GM19463 (cell line): ENCODE measurements around the gene PCDHGA4.
"Not testable (repeated sequence)": the region's sequence is repeated elsewhere in the genome, so short reads cannot be mapped to it uniquely, and the experiment has no call there.

Experiments
- ATAC-seq: cut with Tn5 transposase; IDR thresholded peaks from one replicate; pipeline ENCODE4 v1.9.1; 2021; ENCODE audit warnings: mild to moderate bottlenecking, moderate library complexity; ENCODE audit not compliant: unreplicated experiment

The PCDHGA4 gene

DNA sequence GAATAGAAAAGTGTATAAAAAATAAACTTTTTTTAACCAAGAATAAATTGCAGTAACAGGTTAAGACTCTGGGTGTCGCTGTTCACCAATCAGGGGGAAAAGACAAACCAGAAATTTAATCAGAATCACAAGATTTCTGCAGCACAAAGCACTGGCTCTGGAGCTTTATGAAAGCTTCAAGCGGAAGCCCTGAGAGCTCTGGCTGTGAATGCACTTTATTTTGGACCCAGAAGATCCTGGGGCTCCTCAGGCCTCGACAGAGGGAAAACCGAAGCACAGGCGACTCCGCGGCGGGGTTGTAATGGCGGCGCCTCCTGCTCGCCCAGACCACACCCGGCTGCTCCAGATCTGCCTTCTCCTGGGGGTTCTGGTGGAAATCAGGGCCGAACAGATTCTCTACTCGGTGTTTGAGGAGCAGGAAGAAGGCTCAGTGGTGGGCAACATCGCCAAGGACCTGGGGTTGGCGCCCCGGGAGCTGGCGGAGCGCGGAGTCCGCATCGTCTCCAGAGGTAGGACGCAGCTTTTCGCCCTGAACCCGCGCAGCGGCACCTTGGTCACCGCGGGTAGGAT, at the start of gene PCDHGA4:
Gene PCDHGA4 (plus strand): TSS at position 122 of the 570 bp plus-strand sequence. CDS start 87 bp downstream, at position 209.
- ATAC-seq: no peak

DNA sequence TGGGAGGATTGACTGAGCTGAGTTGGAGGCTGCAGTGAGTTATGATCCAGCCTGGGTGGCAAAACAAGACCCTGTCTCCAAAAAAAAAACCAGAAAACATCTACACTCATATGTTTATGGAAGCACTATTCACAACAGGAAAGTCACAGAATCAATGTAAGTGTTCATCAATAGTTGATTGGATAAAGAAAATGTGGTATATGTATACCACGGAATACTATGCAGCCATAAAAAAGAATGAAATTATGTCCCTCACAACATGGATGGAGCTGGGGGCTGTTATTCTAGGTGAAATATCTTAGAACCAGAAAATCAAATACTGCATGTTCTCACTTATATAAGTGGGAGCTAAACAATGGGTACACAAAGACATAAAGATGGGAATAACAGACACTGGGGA, 48.2 kb upstream of the PCDHGA4 start:
- no peak for ATAC-seq

DNA sequence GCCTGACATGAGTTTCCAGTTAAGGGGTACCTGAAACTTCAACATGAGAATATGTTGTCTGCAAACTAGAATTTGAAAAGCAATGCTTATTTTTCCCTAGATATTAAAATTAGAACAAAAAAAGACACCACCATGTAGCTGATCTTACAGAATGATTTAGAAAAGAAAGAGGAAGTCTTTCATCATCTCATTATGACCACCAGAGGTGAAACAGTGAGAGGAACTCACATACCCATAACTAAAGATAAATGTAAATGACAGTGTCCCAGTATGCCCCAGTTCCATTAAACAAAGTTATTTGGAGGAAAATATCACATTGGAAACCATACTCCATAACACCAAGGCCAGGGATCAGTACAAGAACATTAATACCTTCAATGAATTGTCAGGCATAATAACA, 41.1 kb upstream of the PCDHGA4 start:
- no peak for ATAC-seq

DNA sequence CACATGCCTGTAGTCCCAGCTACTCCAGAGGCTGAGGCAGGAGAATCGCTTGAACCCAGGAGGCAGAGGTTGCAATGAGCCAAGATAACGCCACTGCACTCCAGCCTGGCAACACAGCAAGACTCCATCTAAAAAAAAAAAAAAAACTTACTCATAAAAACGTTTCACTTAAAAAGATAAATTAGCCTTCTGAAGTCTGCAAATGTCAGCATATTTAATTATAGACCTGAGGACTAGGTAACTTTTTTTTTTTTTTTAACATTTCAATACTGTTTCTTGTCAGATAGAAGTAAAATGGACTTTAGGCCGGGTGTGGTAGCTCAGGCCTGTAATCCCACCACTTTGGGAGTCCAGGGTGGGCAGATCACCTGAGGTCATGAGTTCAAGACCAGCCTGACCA, 37.9 kb upstream of the PCDHGA4 start:
- ATAC-seq: not testable (repeated sequence)

DNA sequence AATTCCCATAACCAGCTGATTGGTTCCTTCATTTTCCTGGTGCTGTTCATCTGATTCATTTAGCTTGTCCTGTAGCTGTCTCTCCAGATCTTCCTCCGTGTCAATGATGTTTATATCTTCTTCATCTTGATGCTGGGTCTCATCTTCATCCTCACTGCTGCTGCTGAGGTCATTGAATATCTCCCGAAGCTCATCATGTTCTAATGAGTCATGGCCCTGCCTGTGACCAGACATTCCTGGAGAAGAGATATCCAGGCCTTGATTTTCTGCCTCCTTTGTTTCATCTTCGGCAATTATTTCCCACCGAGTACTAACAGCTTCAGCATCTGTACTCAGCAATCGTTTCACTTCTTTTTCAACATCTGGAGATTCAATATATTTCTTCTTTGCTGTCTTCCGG, 35.6 kb upstream of the PCDHGA4 start:
- no peak for ATAC-seq

DNA sequence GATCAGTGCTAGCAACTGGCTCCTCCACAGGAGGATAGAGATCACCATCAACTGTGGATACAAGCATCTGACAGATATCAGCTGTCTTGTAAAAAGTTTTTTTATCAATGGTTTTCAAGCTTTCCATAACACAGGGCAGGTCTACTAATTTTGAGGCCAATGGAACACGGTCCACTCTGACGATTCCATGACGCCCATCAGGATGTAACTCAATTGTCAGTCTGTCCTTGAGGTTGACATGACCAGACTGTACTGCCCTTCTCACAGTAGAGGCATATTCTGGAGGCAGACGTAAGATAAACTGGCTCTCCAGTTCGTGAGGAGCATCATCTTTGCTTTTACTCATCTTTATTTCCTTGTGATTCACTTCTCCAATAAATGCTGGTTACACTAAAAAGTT, 35.1 kb upstream of the PCDHGA4 start:
- no peak for ATAC-seq

DNA sequence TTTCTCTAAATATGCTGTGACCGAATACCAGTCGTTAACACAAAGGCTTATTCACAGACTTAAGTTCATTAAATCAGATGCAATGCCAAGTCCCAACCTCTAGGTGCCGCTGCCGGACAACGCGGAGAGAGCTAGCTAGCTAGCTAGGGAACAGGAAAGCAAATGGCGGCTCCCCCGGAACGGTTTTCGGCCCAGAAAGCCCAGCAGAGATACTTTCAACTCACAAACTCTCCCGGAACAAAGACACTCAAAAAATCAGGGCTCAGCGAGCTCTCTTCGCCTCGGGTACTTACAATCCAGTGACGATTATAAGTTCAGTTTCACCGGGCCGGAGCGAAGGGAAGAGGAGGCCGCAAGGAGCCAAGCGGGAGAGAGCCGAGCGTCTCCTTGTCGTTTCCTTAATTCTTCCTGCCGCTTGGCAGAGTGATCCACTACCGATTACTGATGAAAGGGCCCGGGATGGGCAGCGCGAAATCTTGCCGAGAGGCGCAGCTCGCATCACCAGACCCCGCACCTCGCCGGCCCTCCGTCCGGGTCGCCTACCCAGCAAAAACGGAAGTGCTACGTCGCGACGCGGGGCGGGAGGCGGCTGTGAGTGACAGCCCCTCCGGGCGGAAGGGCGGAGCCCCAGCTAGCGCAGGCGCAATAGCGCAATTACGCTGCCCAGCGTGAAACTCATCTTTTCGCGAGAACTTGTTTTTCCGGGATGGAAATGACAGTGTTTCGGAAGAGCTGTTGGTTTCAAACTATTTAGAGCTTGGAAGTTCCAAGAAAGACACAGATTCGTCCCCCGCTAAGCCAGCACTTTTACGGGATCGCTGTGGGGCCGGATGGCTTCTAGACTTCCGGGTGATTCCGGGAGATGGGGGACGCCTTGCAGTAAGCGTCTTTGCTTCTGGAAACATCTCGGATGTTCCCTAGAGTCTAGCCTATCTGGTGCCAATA, 34.3 kb upstream of the PCDHGA4 start, which contains the start of gene TAF7:
Gene TAF7 (minus strand): TSS at position 560 of the 945 bp plus-strand sequence. CDS start 740 bp downstream, outside the sequence.
- peak; percentile 96 for ATAC-seq

DNA sequence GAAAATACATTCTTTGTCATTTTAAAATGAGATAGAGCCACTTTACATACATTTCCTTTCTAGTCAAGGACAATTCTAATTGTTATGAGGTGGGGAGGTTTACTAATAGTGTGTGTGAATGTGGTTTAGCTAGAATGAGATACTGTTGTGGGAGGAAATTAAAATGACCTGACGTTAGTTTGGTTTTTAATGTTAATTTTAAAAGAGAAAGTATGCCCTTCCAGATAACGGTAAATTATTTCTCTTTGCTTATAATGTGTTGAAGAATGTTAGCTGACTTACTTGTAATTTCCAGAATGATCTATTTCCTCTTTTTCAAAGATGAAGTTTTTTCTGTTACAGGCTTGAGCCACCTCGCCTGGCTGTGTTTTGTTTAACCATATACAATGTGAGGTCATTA, 32.6 kb upstream of the PCDHGA4 start:
- no peak for ATAC-seq

DNA sequence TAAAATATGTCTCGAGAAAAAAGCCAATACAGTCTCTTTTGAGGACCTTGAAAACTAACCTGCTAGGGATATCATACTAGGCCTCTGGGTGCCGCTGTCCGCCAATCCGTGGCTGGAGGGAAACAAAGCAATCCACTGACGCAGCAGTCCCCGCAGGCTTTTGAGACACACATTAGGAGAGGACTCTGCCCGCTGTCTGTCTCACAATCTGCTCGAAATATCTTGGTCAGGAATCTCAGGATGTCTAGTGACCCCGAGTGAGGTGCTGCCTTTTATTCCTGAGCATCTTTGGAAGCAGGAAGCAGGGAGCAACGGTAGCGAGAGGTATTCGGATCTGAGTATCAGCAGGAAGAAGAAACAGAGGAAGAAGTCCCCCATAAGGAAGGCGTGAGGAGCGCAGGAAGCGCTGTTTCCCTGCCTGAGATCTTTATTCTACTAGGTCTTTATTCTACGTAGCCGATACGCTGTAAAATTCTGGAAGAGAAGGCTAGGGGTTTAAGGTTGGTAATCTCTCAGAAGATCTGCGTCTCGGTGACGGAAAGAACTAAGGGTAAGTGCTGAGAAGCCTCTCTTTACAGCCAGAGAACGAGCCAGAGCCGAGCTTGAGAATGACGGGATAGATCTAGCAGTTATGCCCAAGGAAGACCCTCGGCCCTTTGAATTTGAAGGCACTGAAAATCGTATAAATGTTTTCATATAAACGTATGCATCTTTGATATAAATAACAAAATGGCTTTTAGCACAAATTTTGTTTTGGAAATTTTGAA, 28.6 kb upstream of the PCDHGA4 start:
- peak; percentile 95 for ATAC-seq

DNA sequence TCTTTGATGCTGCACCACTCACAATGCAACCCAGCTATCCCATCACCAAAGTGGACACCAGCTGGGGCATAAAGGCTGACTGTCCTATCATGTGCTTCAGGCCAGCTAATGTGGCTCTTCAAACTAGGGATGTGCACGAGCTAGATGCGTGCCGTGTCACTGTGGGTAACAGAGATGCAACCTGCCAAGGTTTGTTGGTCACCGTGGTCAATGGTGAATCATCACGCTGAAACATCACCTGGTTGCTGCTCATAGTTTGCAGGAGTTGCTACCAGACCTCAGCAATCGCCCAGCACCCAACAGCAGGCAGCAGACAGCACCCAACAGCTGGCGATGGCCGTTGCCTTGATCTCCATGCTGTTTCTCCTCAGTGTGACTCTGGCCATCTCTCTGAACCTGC, 26.6 kb upstream of the PCDHGA4 start:
- ATAC-seq: no peak

DNA sequence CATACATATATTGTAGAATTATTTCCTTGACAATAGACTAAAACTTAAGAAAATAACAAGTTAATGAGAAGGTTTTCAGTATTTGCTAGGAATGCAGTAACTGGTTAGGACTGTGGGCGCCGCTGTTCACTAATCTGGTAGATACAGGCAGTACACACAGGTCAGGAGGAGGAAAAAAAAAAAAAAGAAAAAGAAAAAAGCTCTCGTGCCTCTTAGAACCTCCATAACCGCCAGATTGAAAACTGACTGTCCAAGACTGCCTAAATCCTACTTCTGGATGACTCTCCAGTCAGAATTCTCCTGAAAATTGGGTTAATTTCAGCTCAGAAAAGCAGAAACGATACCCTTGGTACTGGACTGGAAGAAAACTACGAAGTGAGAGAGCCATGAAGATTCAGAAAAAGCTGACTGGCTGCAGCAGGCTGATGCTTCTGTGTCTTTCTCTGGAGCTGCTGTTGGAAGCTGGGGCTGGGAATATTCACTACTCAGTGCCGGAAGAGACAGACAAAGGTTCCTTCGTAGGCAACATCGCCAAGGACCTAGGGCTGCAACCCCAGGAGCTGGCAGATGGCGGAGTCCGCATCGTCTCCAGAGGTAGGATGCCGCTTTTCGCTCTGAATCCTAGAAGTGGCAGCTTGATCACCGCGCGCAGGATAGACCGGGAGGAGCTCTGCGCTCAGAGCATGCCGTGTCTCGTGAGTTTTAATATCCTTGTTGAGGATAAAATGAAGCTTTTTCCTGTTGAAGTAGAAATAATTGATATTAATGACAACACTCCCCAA, 24.3 kb upstream of the PCDHGA4 start, which contains the start of gene PCDHGA1:
Gene PCDHGA1 (plus strand): TSS at position 216 of the 782 bp plus-strand sequence.
- ATAC-seq: no peak

DNA sequence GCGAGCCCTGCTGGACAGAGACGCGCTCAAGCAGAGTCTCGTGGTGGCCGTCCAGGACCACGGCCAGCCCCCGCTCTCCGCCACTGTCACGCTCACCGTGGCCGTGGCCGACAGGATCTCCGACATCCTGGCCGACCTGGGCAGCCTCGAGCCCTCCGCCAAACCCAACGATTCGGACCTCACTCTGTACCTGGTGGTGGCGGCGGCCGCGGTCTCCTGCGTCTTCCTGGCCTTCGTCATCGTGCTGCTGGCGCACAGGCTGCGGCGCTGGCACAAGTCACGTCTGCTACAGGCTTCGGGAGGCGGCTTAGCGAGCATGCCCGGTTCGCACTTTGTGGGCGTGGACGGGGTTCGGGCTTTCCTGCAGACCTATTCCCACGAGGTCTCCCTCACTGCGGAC, 22.2 kb upstream of the PCDHGA4 start:
- not testable (repeated sequence) for ATAC-seq

DNA sequence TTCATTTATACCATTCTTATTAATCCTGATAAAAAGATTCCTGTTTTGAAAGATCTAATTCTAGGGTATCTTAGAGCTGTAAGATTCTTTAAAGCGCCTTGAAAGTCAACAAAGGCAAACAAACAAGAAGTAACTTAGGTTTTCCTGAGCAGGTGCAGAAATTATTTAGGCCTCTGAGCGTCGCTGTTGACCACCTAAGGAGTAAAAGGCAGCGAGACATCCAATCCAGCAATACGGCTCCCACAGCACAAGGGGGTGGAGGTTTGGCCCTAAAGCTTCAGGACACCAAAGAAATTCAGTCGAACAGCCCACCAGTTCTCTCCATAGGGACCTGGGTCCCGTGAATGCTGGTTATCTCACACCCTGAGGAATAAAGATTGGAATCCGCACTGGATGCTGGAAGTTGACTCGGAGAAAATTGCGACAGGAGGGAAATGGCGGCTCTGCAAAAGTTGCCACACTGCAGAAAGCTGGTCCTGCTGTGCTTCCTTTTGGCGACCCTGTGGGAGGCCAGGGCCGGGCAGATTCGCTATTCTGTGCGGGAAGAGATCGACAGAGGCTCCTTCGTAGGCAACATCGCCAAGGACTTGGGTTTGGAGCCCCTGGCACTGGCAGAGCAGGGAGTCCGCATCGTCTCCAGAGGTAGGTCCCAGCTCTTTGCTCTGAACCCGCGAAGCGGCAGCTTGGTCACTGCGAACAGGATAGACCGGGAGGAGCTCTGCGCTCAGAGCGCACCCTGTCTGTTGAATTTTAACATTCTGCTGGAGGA, 16.1 kb upstream of the PCDHGA4 start, which contains the start of gene PCDHGA2:
Gene PCDHGA2 (plus strand): TSS at position 223 of the 769 bp plus-strand sequence.
- no peak for ATAC-seq

DNA sequence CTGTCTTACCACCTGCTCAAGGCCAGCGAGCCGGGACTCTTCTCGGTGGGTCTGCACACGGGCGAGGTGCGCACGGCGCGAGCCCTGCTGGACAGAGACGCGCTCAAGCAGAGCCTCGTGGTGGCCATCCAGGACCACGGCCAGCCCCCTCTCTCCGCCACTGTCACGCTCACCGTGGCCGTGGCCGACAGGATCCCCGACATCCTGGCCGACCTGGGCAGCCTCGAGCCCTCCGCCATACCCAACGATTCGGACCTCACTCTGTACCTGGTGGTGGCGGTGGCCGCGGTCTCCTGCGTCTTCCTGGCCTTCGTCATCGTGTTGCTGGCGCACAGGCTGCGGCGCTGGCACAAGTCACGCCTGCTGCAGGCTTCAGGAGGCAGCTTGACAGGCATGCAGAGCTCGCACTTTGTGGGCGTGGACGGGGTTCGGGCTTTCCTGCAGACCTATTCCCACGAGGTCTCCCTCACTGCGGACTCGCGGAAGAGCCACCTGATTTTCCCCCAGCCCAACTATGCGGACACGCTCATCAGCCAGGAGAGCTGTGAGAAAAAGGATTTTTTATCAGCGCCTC, 14.0 kb upstream of the PCDHGA4 start:
- ATAC-seq: not testable (repeated sequence)

DNA sequence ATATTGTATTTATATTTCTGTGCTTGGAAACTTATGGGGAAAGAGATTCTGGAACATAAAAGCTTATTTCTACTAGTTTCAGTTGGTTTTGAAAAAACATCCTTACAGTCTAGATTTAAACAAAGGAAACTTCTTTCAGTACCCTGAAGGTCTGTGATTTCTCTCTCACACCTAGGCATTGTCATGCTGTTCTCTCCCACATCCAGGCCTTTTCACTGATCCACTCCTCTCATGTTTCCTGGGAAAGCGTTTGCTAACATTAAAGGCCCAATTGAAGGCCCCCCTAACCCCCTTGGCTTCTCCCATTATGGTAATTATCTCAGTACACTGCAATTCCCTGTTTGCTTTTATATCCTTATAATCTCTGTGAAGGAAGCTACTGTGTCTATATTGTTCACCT, 12.0 kb upstream of the PCDHGA4 start:
- no peak for ATAC-seq

DNA sequence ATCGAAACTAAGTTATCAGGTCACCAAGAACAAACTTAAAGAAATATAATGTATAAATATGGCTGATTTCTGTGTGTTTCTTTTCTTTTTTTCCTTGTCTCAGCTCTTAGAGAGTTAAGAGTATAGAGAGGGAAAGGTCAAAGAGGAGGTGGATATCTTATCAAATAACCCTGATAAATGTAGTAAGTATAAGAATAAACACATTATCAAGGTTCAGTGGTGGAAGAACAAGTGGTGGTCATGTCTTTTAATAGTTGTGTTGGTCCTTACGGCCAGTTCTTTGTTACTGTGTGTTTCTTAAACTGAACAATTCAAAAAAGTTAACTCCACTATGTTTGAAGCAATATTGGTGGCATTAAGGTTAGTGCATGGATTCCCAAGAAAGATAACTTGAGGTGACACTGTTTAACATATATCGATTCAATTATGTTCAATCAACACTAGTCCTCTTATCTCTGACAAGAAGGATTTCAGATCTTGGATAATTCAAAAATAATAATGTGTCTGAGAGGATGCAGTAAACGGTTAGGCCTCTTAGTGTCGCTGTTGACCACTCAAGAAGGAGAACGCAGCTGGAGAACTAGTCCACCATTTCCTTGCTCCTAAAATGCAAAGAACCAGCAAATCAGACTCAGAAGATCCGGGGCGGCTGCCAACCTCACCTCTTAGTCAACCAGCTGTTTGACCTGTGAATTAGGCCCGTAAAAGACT, 11.4 kb upstream of the PCDHGA4 start, which contains the start of gene PCDHGA3:
Gene PCDHGA3 (plus strand): TSS at position 588 of the 711 bp plus-strand sequence. CDS start 205 bp downstream, outside the sequence.
- no peak for ATAC-seq

DNA sequence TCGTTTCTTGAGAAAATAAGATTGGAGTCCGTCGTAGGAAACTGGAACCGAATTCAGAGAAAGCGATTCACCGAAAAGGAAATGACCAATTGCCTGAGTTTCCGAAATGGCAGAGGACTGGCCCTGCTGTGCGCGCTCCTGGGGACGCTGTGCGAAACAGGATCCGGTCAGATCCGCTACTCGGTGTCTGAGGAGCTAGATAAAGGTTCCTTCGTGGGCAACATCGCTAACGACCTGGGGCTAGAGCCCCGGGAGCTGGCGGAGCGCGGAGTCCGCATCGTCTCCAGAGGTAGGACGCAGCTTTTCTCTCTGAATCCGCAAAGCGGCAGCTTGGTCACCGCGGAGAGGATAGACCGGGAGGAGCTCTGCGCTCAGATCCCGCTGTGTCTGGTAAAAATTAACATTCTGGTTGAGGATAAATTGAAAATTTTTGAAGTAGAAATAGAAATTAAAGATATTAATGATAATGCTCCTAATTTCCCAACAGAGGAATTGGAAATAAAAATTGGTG, 10.8 kb upstream of the PCDHGA4 start:
- ATAC-seq: no peak

DNA sequence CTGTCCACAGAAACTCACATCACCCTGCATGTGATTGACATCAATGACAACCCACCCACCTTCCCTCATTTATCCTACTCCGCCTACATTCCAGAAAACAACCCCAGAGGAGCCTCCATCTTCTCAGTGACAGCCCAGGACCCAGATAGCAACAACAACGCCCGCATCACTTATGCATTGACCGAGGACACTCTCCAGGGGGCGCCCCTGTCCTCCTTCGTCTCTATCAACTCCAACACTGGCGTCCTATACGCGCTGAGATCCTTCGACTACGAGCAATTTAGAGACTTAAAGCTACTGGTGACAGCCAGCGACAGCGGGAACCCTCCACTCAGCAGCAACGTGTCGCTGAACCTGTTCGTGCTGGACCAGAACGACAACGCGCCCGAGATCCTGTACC, 9.5 kb upstream of the PCDHGA4 start:
- no peak for ATAC-seq
